Measurements from ENCODE around the gene PDGFB. TPM values are rescaled to one million over a fixed set of nuclear protein-coding genes. Genes with fewer than 3 reads are reported as not detected.
"Not testable (repeated sequence)": the region's sequence is repeated elsewhere in the genome, so short reads cannot be mapped to it uniquely, and the experiment has no call there.

PDGFB gene
- total RNA-seq, 1 donor from 2014 or later, result 159 TPM

DNA sequence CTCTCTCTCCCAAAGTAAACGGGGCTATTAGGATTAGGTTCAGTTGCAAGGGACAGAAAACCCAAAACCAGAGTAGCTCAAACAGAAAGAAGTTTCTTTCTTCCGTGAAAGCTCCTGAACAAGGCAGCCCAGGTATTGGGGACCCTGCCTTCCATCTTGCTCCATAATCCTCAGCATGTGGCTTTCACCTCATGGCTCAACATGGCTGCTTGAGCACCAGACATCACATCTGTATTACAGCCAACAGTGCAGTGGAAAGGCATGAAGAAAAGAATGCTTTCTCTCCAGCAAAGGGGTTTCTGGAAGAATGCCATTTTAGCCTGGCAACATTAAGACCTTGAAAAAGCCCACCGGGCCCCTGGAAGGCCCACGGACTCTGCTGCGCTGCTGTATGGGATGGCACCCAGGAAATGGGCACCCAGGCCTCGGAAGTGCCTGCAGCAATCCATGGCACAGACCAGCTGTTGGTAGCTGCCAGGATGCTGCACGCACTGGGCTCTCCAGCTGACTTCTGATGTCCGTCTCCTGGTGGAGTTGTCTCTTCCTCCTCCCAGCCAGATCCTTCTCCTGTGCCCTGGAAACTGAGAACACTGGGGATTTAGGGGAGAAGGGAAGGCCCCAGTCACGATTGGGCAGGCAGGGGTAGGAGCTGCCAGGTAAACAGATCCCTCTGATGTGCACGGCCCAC, 22.6 kb downstream of the PDGFB start:
- no peaks in the 10 kb centered on the region for H3K27me3 ChIP-seq (ENCODE audit: control insufficient read depth, insufficient read depth, low read length)
- DNase-seq (ENCODE audit: low read depth), result no peak
- no peak overlapping the region for H3K4me3 ChIP-seq (ENCODE audit: low read depth, low read length)
- TF ChIP-seq, protein P1, sequence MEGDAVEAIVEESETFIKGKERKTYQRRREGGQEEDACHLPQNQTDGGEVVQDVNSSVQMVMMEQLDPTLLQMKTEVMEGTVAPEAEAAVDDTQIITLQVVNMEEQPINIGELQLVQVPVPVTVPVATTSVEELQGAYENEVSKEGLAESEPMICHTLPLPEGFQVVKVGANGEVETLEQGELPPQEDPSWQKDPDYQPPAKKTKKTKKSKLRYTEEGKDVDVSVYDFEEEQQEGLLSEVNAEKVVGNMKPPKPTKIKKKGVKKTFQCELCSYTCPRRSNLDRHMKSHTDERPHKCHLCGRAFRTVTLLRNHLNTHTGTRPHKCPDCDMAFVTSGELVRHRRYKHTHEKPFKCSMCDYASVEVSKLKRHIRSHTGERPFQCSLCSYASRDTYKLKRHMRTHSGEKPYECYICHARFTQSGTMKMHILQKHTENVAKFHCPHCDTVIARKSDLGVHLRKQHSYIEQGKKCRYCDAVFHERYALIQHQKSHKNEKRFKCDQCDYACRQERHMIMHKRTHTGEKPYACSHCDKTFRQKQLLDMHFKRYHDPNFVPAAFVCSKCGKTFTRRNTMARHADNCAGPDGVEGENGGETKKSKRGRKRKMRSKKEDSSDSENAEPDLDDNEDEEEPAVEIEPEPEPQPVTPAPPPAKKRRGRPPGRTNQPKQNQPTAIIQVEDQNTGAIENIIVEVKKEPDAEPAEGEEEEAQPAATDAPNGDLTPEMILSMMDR (IDR thresholded peaks at IDR 0.05; ENCODE audit: insufficient read depth, low read length, poor library complexity, severe bottlenecking), result no peak
- peaks cover 6% of the 10 kb centered on the region for H3K36me3 ChIP-seq (ENCODE audit: control insufficient read depth, insufficient read depth, low read length)

DNA sequence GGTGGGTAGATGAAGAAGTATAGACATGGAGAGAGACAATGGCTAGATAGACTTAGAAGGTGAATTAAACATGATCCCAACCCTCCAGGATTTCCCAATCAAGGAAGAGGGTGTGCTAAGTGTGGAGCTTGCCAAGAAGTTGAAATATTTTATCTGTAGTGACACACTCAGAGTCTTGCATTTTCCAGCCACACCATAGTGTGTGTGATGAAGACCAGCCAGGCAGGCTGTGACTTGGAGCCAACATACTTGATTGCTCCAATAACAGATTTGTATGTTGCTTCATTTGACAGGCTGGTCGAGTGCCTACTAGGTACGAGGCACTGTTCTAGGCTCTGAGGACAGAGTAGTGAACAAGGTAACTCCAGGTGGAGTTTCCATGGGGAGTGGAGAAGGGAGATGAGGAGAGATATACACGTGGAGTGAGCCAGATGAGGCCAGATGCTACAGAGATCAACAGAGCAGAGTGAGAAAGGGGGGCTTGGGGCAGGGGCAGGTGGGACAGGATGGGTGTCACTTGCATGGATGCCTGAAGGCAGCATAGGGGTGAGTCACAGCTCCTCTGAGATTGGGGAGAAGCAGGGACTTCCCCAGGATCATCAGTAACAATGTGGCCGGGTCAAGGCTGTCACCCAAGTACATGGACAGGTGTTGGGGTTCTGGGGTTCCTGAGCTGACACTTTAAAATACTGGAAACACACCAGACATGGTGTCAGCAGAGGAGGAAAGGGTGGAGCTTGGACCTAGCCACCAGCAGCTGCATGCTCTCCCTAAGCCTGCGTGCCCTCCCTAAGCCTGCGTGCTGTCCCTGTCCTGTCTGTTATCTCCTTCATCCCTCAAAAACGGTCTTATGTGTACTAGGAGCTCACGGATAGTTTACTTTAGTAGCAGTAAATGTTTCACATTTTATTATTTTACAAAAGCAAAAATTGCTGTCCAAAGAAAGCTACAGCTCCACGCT, 23.6 kb downstream of the PDGFB start:
- TF ChIP-seq, protein P1 (IDR thresholded peaks at IDR 0.05; ENCODE audit: insufficient read depth, low read length, poor library complexity, severe bottlenecking), result no peak
- DNase-seq (ENCODE audit: low read depth), result no peak

GRCh38 chr22:39220450-39220849, 24.3 kb downstream of the PDGFB start:
- Histone ChIP-seq H3K4me3 (ENCODE audit: low read depth, low read length) (no peak overlapping the region), H3K36me3 (ENCODE audit: control insufficient read depth, insufficient read depth, low read length) (peaks cover 4% of the 10 kb centered on the region), H3K27me3 (ENCODE audit: control insufficient read depth, insufficient read depth, low read length) (no peaks in the 10 kb centered on the region)
- DNase-seq (ENCODE audit: low read depth), result no peak
- TF ChIP-seq, protein P1 (IDR thresholded peaks at IDR 0.05; ENCODE audit: insufficient read depth, low read length, poor library complexity, severe bottlenecking), result no peak

More for the DNA sequence above, 23.6 kb downstream of the PDGFB start:
- H3K4me3 ChIP-seq (ENCODE audit: low read depth, low read length), result no peak overlapping the region
- no peaks in the 10 kb centered on the region for H3K27me3 ChIP-seq (ENCODE audit: control insufficient read depth, insufficient read depth, low read length)
- H3K36me3 ChIP-seq (ENCODE audit: control insufficient read depth, insufficient read depth, low read length), result peaks cover 4% of the 10 kb centered on the region

DNA sequence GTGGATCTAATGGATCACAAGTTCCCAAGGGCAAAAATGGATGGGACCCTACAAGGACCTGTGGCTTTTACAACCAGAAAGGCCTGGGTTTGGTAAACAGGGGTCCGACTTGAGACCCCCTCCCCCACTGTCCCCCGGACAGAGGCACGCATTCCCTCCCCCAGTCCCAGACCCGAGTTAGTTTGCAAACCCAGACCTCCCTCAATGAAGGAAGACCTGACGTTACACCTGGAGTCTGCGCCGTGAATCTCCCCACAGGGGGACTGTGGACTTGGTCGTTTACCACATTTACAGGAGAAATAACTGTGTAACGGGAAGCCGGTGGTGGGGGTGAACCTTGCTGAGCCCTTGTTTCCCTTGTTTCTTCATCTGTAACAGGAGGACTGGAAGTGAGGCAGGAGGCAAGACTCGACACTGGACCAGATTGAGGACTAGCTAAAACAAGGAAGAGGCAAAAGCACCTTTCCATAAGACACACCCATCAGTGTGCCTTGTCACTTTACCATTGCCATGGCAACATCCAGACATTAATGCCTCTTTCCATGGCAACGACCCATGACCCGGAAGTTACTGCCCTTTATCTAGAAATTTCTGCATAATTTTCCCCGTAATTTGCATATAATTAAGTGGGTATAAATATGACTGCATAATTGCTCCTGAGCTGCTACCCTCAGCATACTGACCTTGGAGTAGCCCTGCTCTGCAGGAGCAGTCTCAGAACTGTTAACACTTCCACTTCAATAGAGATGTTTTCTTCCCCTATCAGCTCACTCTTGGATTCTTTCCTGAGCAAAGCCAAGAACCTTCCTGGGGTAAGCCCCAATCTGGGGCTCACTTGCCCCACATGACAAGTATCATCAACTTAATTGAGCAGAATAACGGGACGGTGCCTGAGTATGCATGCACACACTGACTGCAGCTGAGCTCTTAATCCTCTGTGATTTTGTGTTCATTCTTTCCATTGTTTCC, 25.4 kb downstream of the PDGFB start:
- no peak overlapping the region for H3K4me3 ChIP-seq (ENCODE audit: low read depth, low read length)

GRCh38 chr22:39218432-39218831, 26.4 kb downstream of the PDGFB start:
- not testable (repeated sequence) for H3K27me3 ChIP-seq (ENCODE audit: control insufficient read depth, insufficient read depth, low read length); DNase-seq (ENCODE audit: low read depth); H3K4me3 ChIP-seq (ENCODE audit: low read depth, low read length)

More for the DNA sequence above, 25.4 kb downstream of the PDGFB start:
- Histone ChIP-seq H3K36me3 (ENCODE audit: control insufficient read depth, insufficient read depth, low read length) (peaks cover 4% of the 10 kb centered on the region), H3K27me3 (ENCODE audit: control insufficient read depth, insufficient read depth, low read length) (no peaks in the 10 kb centered on the region)
- no peak for DNase-seq (ENCODE audit: low read depth)
- TF ChIP-seq, protein P1 (IDR thresholded peaks at IDR 0.05; ENCODE audit: insufficient read depth, low read length, poor library complexity, severe bottlenecking), result no peak

More at GRCh38 chr22:39218432-39218831, 26.4 kb downstream of the PDGFB start:
- H3K36me3 ChIP-seq (ENCODE audit: control insufficient read depth, insufficient read depth, low read length), result not testable (repeated sequence)
